Rectal smooth muscle tissue (tissue), 1 donor: ENCODE data around the gene EFCAB5.
"Not testable (repeated sequence)": the region's sequence is repeated elsewhere in the genome, so short reads cannot be mapped to it uniquely, and the experiment has no call there.

ENCODE experiments used
- H3K27ac ChIP-seq: one replicate; pipeline ENCODE4 v1.7.0; 2013; ENCODE audit warnings: low read depth, low read length, inconsistent platforms
- H3K27me3 ChIP-seq: one replicate; pipeline ENCODE4 v1.7.0; 2013; ENCODE audit warnings: low read length; ENCODE audit not compliant: control insufficient read depth, insufficient read depth
- H3K36me3 ChIP-seq: one replicate; pipeline ENCODE4 v1.7.0; 2013; ENCODE audit warnings: low read length; ENCODE audit not compliant: control insufficient read depth, insufficient read depth
- H3K4me1 ChIP-seq: one replicate; pipeline ENCODE4 v1.7.0; 2013; ENCODE audit warnings: low read length; ENCODE audit not compliant: control insufficient read depth, insufficient read depth
- H3K4me3 ChIP-seq: one replicate; pipeline ENCODE4 v1.7.0; 2013; ENCODE audit warnings: low read length
- H3K9ac ChIP-seq: one replicate; pipeline ENCODE4 v1.7.0; 2013; ENCODE audit warnings: low read length

EFCAB5 gene

DNA sequence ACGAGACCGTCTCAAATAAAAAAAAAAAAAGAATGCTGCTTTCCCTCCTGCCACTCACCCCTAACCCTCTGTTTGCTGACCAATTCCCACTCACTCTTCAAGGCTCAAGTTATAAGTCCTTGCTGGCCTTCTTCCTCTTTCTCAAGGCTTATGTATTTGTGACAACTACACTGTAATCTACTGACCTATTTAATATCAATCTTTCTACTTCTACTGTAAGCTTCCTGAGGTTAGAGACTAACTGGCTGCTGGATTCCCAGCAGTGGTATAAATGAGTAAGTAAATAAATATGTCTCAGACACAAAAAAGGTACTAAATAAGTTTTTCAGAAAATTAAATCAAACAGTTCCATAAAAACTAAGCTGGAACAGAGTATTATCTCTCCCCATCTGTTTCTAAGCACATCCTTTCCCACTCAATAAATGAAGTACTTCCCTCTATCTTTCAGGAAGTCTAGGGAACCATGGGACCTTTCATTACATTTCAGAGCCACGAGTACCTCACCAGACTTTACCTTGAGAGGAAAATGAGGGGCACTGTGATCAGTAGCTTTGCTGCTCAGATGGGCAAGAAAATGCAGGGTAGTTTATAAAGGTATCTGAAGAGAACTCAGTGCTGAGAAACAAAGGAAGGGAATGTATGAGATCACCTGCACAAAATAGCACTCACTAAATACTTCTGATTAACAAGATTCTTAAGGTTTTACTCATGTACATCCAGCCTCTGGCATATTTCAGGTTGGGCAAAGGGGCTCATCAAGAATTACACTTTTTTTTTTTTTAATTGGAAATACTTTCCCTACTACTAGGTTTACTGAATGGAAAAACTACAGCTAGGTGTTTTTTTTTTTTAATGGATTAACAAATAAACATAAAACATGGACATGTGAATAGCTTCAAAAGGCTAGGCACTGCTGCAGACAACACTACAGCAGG lies 22.2 kb upstream of the EFCAB5 start:
- Histone ChIP-seq H3K27ac (no peak overlapping the region), H3K4me3 (no peak overlapping the region), H3K9ac (no peak overlapping the region), H3K27me3 (no peaks in the 10 kb centered on the region), H3K4me1 (peaks cover 3% of the 10 kb centered on the region), H3K36me3 (no peaks in the 10 kb centered on the region)

GRCh38 chr17:29924786-29925185 lies 16.6 kb upstream of the EFCAB5 start:
- Histone ChIP-seq H3K27me3 (no peaks in the 10 kb centered on the region), H3K9ac (no peak overlapping the region), H3K4me1 (peaks cover 2% of the 10 kb centered on the region), H3K27ac (no peak overlapping the region), H3K36me3 (no peaks in the 10 kb centered on the region), H3K4me3 (no peak overlapping the region)

DNA sequence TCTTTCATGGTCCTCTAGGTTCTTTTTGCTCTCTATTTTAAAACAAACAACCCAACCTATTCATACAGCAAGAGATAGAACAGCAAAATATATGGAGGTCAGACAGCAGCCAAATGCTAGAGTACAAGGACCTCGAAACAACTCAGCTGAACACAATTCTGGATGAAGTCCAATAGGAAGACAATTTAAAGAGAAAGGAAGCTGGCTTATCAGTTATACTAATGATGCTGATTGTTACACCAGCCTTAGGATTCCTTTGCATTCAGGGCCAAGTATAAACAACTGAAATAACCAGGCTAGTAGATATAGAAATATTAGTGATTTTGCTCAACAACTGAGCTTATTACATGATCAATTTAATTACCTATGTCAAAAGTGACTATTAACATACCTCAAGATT lies 13.9 kb upstream of the EFCAB5 start:
- H3K36me3 ChIP-seq = no peaks in the 10 kb centered on the region
- no peak overlapping the region for H3K4me3 ChIP-seq
- no peaks in the 10 kb centered on the region for H3K27me3 ChIP-seq
- no peak overlapping the region for H3K9ac ChIP-seq
- H3K4me1 ChIP-seq = peaks cover 8% of the 10 kb centered on the region
- no peak overlapping the region for H3K27ac ChIP-seq

GRCh38 chr17:29929006-29929532 lies 12.4 kb upstream of the EFCAB5 start:
- peak overlapping the region; percentile 87 for H3K4me3 ChIP-seq
- no peaks in the 10 kb centered on the region for H3K27me3 ChIP-seq
- no peaks in the 10 kb centered on the region for H3K36me3 ChIP-seq
- H3K9ac ChIP-seq = peak overlapping the region; percentile 46
- peak overlapping the region; percentile 35 for H3K27ac ChIP-seq
- H3K4me1 ChIP-seq = peaks cover 8% of the 10 kb centered on the region

DNA sequence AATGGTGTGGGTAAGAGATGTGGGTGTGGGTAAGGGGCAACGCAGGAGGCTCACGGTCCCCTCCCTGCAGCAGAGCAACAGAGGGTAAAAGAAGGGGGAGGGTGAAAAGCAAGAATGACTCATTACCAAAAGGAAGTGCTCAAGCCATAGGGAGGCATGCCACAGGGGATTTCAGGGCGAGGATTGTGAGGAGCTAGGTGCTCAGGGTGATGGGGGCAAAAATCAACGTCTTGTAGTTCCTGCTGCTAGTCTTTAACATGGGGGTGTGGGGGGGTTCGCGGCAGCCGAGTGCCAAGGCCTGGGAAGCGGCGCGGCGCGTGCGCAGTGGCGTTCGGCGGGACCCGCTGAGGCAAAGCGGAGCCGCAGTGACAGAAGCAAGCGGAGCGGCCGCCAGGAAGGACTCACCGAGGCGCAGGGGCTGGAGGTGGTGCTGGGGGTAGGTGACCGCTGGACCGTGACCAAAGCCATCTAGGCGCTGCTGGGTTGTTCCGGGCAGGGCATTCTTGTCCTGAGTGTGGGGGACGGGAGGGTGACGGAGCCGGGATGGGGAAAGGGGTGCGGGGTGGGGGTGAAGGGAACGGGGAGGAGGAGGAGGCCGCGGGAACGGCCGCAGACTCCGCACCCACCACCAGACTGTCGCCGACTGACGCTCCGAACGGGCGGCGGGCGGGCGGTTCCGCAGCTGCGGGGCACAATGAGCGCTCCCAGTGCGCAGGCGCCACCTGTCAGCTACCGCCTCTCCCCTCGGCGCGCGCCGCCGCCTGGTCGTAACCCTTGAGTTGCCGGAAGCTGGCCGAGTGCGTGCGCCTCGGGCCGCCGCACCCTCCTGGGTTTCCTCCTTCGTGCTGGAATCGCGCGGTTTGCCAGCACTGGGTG lies 11.7 kb upstream of the EFCAB5 start, which contains the start of gene SSH2:
Gene SSH2, minus strand, starts transcription at position 696 of the 876 bp plus-strand sequence. Its CDS starts 228 bp downstream, at position 468.
- peak within 1 kb of the TSS; percentile 87 for H3K4me3 ChIP-seq
- H3K36me3 ChIP-seq = no peaks in the 10 kb centered on the region
- no peaks in the 10 kb centered on the region for H3K27me3 ChIP-seq
- peak within 1 kb of the TSS; percentile 46 for H3K9ac ChIP-seq
- peaks cover 8% of the 10 kb centered on the region for H3K4me1 ChIP-seq
- peak within 1 kb of the TSS; percentile 35 for H3K27ac ChIP-seq

- Histone ChIP-seq H3K9ac (peak overlapping the region; percentile 22), H3K4me1 (peaks cover 8% of the 10 kb centered on the region), H3K27me3 (no peaks in the 10 kb centered on the region), H3K27ac (peak overlapping the region; percentile 35), H3K36me3 (no peaks in the 10 kb centered on the region), H3K4me3 (peak overlapping the region; percentile 87)
These were observed 10.9 kb upstream of the EFCAB5 start for GRCh38 chr17:29930409-29931010.

DNA sequence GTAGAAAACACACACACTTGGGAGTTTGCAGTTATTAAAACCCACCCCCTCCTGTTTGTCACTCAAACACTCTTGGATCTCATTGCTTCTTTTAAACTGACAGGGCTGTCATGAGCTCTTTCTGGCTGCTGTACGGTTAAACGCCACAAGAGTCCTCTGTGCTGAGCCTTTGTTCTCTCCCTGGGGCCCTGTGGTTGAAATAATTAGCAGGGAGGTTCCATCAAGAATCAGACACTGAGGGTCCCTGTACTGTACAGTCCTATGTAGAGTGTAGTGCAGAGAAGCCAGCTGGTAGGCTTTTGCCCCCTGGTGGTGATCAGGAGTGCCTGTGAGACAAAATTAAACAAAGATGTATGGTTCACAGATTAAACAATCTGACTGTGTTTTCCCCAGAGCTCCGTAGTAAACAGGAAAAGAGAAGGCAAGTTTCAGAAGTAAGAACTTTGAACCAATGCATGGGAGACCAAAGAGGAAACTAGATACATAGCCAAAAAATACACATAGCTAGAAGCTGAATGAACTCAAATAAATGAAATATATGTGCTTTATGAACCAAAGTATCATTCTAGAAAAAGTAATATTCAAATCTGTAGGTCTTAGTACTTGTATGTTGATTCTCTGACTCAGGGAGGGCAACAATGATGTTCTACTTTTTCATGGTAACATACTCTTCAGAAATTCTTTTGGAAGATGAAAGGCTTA lies 10.1 kb upstream of the EFCAB5 start:
- H3K4me1 ChIP-seq = peaks cover 8% of the 10 kb centered on the region
- no peak overlapping the region for H3K9ac ChIP-seq
- H3K27ac ChIP-seq = no peak overlapping the region
- H3K4me3 ChIP-seq = peak overlapping the region; percentile 87
- no peaks in the 10 kb centered on the region for H3K36me3 ChIP-seq
- H3K27me3 ChIP-seq = no peaks in the 10 kb centered on the region

- Histone ChIP-seq H3K27ac (no peak overlapping the region), H3K4me3 (no peak overlapping the region), H3K27me3 (no peaks in the 10 kb centered on the region), H3K4me1 (peaks cover 6% of the 10 kb centered on the region), H3K9ac (no peak overlapping the region), H3K36me3 (no peaks in the 10 kb centered on the region)
These were observed 8.1 kb upstream of the EFCAB5 start for GRCh38 chr17:29933379-29933778.

- not testable (repeated sequence) for H3K4me1 ChIP-seq, H3K9ac ChIP-seq, H3K27ac ChIP-seq, H3K27me3 ChIP-seq, H3K4me3 ChIP-seq, H3K36me3 ChIP-seq
These were observed 5.5 kb upstream of the EFCAB5 start for GRCh38 chr17:29935909-29936308.

- no peaks in the 10 kb centered on the region for H3K27me3 ChIP-seq
- H3K9ac ChIP-seq = no peak overlapping the region
- H3K4me1 ChIP-seq = no peaks in the 10 kb centered on the region
- H3K27ac ChIP-seq = no peak overlapping the region
- H3K4me3 ChIP-seq = no peak overlapping the region
- no peaks in the 10 kb centered on the region for H3K36me3 ChIP-seq
These were observed 4.7 kb upstream of the EFCAB5 start for GRCh38 chr17:29936724-29937123.

DNA sequence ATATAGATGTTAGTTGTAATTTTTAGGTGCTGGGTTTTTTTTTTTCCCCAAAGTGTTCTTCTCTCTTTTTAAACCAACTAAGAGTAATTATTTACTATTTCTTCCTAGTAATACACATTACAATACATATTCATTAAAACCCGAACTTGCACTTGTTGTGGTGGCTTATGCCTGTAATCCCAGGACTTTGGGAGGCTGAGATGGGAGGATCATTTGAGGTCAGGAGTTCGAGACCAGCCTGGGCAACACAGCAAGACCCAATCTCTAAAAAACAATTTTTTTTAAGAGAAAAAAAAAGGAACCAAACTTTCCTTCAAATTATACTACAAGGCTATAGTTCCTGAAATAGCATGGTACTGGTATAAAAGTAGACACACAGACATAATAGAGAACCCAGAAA lies 3.8 kb downstream of the EFCAB5 start:
- H3K27ac ChIP-seq = no peak overlapping the region
- no peaks in the 10 kb centered on the region for H3K4me1 ChIP-seq
- H3K36me3 ChIP-seq = no peaks in the 10 kb centered on the region
- H3K4me3 ChIP-seq = no peak overlapping the region
- no peaks in the 10 kb centered on the region for H3K27me3 ChIP-seq
- H3K9ac ChIP-seq = no peak overlapping the region
